Mucosa of rectum (tissue), 2 donors: ENCODE data around the gene PLSCR5.

Experiments used
- H3K27ac ChIP-seq, 2 donors: one replicate each; pipeline ENCODE4 v1.7.0; 2013; ENCODE audit warnings: inconsistent platforms in 2 of 2, low read depth in 2 of 2, low read length in 2 of 2
- H3K27me3 ChIP-seq, 2 donors: one replicate each; pipeline ENCODE4 v1.7.0; 2013; ENCODE audit warnings: low read length in 2 of 2; ENCODE audit not compliant: control insufficient read depth in 2 of 2, insufficient read depth in 2 of 2
- H3K36me3 ChIP-seq, 2 donors: one replicate each; pipeline ENCODE4 v1.7.0; 2013; ENCODE audit warnings: low read length in 2 of 2; ENCODE audit not compliant: control insufficient read depth in 2 of 2, insufficient read depth in 2 of 2
- H3K4me1 ChIP-seq, 2 donors: one replicate each; pipeline ENCODE4 v1.7.0; 2013; ENCODE audit warnings: low read length in 2 of 2, mild to moderate bottlenecking in 1 of 2; ENCODE audit not compliant: control insufficient read depth in 2 of 2, insufficient read depth in 2 of 2
- H3K4me3 ChIP-seq, 2 donors: one replicate each; pipeline ENCODE4 v1.7.0; 2013; ENCODE audit warnings: low read length in 2 of 2
- H3K9ac ChIP-seq, 2 donors: one replicate each; pipeline ENCODE4 v1.7.0; 2013; ENCODE audit warnings: low read length in 2 of 2, low read depth in 1 of 2, mild to moderate bottlenecking in 1 of 2
- H3K9me3 ChIP-seq, 2 donors: one replicate each; pipeline ENCODE4 v1.7.0; 2013; ENCODE audit warnings: low read length in 2 of 2; ENCODE audit not compliant: control insufficient read depth in 2 of 2
- donor health status: healthy.
- donor health status: Normal muscosa, but diverticular disease.

Gene PLSCR5, protein sequence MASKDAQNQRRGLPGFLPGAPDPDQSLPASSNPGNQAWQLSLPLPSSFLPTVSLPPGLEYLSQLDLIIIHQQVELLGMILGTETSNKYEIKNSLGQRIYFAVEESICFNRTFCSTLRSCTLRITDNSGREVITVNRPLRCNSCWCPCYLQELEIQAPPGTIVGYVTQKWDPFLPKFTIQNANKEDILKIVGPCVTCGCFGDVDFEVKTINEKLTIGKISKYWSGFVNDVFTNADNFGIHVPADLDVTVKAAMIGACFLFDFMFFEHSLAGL

DNA sequence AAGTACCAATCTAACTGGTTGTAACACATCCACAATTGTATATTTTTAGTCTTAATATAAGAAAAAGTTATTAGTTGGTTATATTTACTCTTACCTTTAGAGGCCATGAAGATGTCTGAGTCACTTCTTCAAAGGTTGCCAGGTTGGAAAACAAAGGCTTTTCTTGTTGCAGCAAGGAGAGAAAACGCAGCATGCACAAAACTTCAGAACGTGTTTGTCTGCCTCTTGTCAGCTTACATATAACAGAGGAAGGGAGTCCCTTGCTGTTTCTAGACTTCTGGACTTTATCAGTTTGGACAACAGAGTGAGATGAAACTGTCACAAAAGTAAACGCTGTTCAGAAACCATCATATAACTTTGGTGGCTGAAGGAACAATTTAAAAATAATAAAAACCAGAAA is at the start of gene PLSCR5:
Gene PLSCR5, minus strand, starts transcription at position 241 of the 400 bp plus-strand sequence. Its CDS starts 134 bp downstream, at position 107.
- Histone ChIP-seq H3K9ac (no peak within 1 kb of the TSS), H3K27me3 (no peaks in the 10 kb centered on the region), H3K36me3 (no peaks in the 10 kb centered on the region), H3K4me1 (no peaks in the 10 kb centered on the region), H3K9me3 (no peaks in the 10 kb centered on the region), H3K27ac (no peak within 1 kb of the TSS), H3K4me3 (no peak within 1 kb of the TSS)

DNA sequence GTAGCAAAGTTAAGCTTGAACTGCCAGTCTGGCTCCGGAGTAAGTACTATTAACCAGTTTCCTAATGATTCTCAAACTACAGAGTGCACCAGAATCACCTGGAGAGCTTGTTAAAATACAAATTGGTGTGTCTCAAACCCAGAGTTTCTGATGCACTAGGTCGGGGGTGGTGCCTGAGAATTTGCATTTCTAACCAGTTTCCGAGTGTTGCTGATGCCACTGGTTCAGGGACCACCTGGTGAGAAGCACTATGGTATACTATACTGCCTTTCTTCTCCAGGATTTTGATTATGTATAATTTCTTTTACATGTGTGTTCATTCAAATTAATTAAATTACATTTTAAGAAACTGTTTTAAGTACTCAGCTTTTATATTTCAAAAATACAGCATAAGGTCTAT is 48.8 kb upstream of the PLSCR5 start:
- Histone ChIP-seq H3K4me1 (no peaks in the 10 kb centered on the region), H3K27me3 (no peaks in the 10 kb centered on the region), H3K9ac (no peak overlapping the region), H3K27ac (no peak overlapping the region), H3K9me3 (no peaks in the 10 kb centered on the region), H3K4me3 (no peak overlapping the region), H3K36me3 (no peaks in the 10 kb centered on the region)

DNA sequence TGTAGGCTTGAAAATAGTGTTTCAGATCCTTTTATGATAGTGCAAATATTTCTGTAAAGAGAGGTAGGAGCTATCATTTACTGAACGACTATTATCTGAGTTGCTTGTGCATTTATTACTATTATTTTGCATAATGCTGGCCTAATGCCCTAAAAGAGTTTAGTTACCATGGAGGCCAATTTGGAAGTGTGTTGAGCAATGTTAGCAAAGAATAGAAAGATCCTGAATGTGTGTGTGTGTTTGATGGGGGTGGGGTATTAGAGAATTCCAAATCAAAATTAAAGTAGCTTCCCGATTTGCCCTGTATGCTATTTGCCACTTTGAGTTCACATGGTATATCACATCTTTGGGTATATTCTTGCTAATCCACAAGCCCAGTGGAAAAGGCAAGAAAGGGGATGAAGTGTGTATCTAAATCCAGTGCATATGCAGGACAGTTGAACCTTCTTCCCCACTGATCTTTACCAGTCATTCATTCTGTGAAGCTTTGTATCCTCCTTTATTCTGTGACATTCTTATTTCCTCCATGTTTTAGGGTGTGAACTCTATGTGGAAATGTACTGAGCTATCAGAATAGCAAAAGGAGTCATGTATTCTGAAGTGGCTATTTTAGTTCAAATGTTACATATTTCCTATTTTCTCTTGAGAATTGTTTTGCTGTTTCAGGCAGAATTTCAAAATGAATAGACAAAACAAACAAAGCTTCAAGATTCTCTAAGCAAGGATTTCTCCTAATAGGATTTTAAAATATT is 45.7 kb upstream of the PLSCR5 start:
- Histone ChIP-seq H3K36me3 (no peaks in the 10 kb centered on the region), H3K27me3 (no peaks in the 10 kb centered on the region), H3K9ac (no peak overlapping the region), H3K9me3 (no peaks in the 10 kb centered on the region), H3K27ac (no peak overlapping the region), H3K4me1 (no peaks in the 10 kb centered on the region), H3K4me3 (no peak overlapping the region)

DNA sequence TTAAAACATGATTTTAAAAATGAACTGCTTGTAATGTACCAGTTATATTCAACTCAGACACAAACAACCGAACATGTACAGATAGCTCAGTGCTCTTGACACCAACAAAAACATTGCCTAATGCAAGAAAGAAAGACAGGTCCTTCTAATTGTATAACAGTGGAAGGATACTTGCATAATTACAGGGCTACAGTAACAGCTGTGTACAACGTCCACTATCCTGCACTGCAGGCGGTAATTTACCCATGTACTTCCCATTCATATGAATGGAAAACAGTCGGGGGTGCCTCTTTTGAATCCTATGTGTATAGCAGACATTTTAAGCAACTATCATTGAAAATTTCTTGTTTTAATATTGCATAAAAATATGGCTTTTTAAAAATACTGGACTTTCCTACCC is 41.1 kb upstream of the PLSCR5 start:
- Histone ChIP-seq H3K9me3 (no peaks in the 10 kb centered on the region), H3K4me3 (no peak overlapping the region), H3K4me1 (no peaks in the 10 kb centered on the region), H3K36me3 (no peaks in the 10 kb centered on the region), H3K27ac (no peak overlapping the region), H3K9ac (no peak overlapping the region), H3K27me3 (no peaks in the 10 kb centered on the region)

DNA sequence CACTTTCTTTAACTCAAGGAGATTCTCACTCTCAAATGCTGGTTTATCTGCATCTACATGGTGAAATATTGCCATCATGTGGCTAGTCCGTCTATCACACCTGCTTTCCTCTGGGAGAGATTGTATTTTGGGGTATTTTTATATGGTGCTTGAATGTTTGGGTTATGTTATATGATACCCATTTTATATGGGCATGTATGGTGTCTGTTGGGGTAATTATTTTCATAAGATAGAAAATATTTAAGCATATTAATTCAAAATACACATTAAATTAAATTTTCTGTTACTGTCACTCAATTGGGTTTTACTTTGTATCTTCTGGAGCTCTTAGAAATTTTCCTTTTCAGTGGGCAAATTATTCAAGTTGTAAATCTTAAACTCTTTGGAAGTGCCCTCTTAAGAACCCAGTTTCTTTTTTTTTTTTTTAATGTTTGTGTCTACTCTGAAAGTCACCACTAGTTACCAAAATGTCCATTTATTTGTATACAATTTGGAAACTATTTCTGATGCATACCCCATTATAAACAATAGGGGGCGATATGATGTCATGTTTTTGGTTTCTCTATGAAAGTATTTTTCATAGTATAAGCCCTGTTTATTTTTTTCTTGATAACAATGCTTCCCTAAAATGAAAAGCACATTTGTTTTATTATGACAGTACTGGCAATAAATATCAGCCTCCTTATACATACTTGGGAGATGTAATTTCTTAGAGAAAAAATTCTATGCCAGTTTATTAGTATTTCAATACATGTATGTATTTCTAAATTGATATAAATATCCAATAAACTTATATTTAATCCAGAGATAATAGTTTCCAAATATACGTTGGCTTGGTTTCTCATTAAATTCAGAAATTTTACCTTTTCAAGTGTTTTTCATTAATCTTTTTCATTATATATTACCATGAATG is 36.1 kb upstream of the PLSCR5 start:
- no peak overlapping the region for H3K9ac ChIP-seq
- no peaks in the 10 kb centered on the region for H3K9me3 ChIP-seq
- H3K27me3 ChIP-seq = no peaks in the 10 kb centered on the region
- no peaks in the 10 kb centered on the region for H3K4me1 ChIP-seq
- no peaks in the 10 kb centered on the region for H3K36me3 ChIP-seq
- no peak overlapping the region for H3K27ac ChIP-seq
- H3K4me3 ChIP-seq = no peak overlapping the region

DNA sequence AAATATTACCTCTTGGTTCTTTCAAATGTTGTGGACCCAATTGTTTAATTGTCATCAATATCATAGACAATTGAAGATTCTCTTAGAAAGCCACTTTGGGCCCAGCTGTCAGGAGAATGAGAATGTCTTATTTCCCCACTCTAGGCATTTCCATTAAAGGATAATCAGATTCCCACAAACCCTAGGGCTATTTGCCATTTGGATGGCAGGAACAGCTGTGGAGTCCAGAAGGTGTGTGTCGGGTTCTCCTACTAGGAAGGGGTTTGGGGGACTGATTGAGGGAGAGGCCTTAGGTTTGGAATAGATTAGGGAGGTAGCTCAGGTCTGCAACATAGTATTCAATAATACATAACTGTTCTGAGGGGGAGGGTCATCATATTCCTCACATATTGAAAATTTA is 35.2 kb upstream of the PLSCR5 start:
- Histone ChIP-seq H3K9me3 (no peaks in the 10 kb centered on the region), H3K27me3 (no peaks in the 10 kb centered on the region), H3K4me3 (no peak overlapping the region), H3K9ac (no peak overlapping the region), H3K4me1 (no peaks in the 10 kb centered on the region), H3K36me3 (no peaks in the 10 kb centered on the region), H3K27ac (no peak overlapping the region)

DNA sequence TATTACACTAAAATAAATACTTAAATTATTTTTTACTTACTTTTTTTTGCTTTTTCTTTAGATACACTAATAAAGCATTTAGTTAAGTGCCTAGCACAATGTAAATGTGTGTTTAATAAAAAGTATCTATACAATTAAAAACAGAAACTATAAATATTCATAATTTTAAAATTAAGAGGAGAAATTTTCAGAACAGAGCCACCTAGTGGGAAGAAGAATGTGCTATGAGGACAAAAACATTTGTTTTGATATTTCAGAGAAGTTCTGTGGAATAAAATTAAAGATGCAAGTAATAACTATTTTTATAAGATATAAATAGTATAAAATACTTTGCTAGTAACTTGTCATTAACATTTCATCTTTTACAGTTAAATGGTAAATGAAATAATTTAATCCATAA is 33.6 kb upstream of the PLSCR5 start:
- Histone ChIP-seq H3K36me3 (no peaks in the 10 kb centered on the region), H3K4me3 (no peak overlapping the region), H3K9ac (no peak overlapping the region), H3K27me3 (no peaks in the 10 kb centered on the region), H3K9me3 (no peaks in the 10 kb centered on the region), H3K27ac (no peak overlapping the region), H3K4me1 (no peaks in the 10 kb centered on the region)

DNA sequence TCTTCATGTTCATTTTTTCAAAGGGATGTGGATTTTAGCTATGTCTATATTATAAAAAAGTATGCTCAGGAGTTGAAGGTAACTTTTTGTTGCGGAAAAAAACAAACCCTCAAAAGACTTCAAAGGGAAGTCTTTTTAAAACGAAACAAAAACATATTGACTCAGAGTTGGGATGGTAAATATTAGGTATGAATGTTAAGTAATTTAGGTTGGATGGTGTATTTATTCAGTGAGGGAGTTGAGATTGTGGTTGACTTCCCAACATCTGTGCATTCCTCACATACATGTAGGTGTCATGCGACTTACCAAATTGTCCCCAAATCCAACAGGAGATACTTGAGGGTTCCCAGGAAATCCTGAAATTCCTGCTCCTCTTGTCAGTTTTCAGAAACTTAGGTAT is 32.7 kb upstream of the PLSCR5 start:
- Histone ChIP-seq H3K27ac (no peak overlapping the region), H3K27me3 (no peaks in the 10 kb centered on the region)

DNA sequence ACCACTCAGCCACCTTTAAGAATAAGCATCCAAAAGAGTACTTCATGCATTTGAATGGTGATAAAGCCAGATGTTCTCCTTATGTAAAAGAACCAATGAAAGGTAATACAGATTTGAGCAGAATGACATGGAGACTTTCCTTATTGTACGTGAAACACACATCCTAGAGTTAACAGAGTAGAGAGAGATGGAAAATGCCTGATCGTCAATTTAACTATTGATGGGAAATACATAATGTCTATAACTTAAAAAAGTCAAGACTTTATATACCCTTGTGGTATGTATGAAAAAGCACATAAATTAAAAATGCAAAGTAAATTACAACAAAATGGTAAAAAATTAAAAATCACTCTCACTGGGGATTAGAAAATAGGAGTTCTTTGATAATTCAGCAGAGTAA is 31.7 kb upstream of the PLSCR5 start:
- H3K4me3 ChIP-seq = no peak overlapping the region
- H3K9me3 ChIP-seq = no peaks in the 10 kb centered on the region
- H3K27ac ChIP-seq = no peak overlapping the region
- H3K9ac ChIP-seq = no peak overlapping the region
- H3K36me3 ChIP-seq = no peaks in the 10 kb centered on the region
- no peaks in the 10 kb centered on the region for H3K4me1 ChIP-seq
- H3K27me3 ChIP-seq = no peaks in the 10 kb centered on the region

More for the DNA sequence above, 32.7 kb upstream of the PLSCR5 start:
- no peaks in the 10 kb centered on the region for H3K9me3 ChIP-seq
- H3K4me1 ChIP-seq = no peaks in the 10 kb centered on the region
- no peaks in the 10 kb centered on the region for H3K36me3 ChIP-seq
- H3K4me3 ChIP-seq = no peak overlapping the region
- no peak overlapping the region for H3K9ac ChIP-seq

DNA sequence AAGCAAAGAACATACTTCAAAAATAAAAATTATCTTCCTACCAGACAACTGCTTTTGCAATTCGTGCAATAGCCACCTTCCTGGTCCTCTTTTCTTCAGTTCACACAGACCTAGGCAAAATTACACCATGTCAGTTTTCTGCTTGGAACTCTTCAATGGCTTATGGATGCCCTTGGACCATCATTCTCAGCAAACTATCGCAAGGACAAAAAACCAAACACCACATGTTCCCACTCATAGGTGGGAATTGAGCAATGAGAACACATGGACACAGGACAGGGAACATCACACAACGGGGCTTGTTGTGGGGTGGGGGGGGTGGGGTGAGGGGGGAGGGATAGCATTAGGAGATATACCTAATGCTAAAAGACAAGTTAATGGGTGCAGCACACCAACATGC is 29.2 kb upstream of the PLSCR5 start:
- Histone ChIP-seq H3K27ac (no peak overlapping the region), H3K36me3 (no peaks in the 10 kb centered on the region), H3K27me3 (no peaks in the 10 kb centered on the region), H3K4me1 (no peaks in the 10 kb centered on the region), H3K9me3 (no peaks in the 10 kb centered on the region), H3K9ac (no peak overlapping the region), H3K4me3 (no peak overlapping the region)
